ENCODE measurements around the gene PKD2L1. TPM values are rescaled to one million over a fixed set of nuclear protein-coding genes. Genes with fewer than 3 reads are reported as not detected.
"Not testable (repeated sequence)": the region's sequence is repeated elsewhere in the genome, so short reads cannot be mapped to it uniquely, and the experiment has no call there.

The PKD2L1 gene
- total and polyA plus RNA-seq, 2 donors (not counting 1 experiment from before 2014, with no cell fraction given) = 0.37 TPM; not detected in 1

- ChIA-PET CTCF (interaction anchor here (1.8 kb wide), 1 partner anchor 222 kb away, joined by 5 read pairs; the partner anchor contains the start of gene SEC31B), POLR2A (no interaction called here)
- Histone ChIP-seq H3K36me3 (replicated peaks in 1 of 2; ENCODE audit: control extremely low read depth in 1 of 2, control insufficient read depth in 1 of 2, extremely low read depth in 1 of 2, insufficient read depth in 2 of 2, low read length in 1 of 2) (no peaks in the 10 kb centered on the region), H3K4me1 (ENCODE audit: control insufficient read depth in 2 of 2, insufficient read depth in 2 of 2, low read length in 2 of 2) (peaks cover 10 to 12% of the 10 kb centered on the region in 2 donors), H3K4me2 (replicated peaks; ENCODE audit: low read depth, low read length, poor library complexity, severe bottlenecking) (no peak overlapping the region), H3K79me2 (ENCODE audit: control insufficient read depth, insufficient read depth, low read length) (no peaks in the 10 kb centered on the region), H4K20me1 (ENCODE audit: control insufficient read depth, insufficient read depth, low read length, poor library complexity, severe bottlenecking) (no peaks in the 10 kb centered on the region), H3K27ac (ENCODE audit: low read length in 2 of 2) (no peak overlapping the region), H3K9ac (ENCODE audit: low read length) (no peak overlapping the region), H3K9me3 (ENCODE audit: control extremely low read depth in 1 of 3, control insufficient read depth in 2 of 3, insufficient read depth in 1 of 3, low read length in 2 of 3) (no peaks in the 10 kb centered on the region), H3K27me3 (replicated peaks in 1 of 4; ENCODE audit: control extremely low read depth in 1 of 4, control insufficient read depth in 3 of 4, insufficient read depth in 4 of 4, low read length in 3 of 4) (peaks cover 0 to 19% (median 4%) of the 10 kb centered on the region in 4 experiments), H3K4me3 (ENCODE audit: control extremely low read depth in 1 of 5, extremely low read depth in 1 of 5, insufficient read depth in 1 of 5, low read depth in 2 of 5, low read length in 4 of 5) (no peak overlapping the region), H2AFZ (ENCODE audit: insufficient read depth, low read depth, low read length, poor library complexity, severe bottlenecking) (no peak overlapping the region)
- WGBS (ENCODE audit: insufficient coverage) = 85% methylated on average over 6 of the region's 9 CpGs
- Mint-ChIP-seq H3K4me1 (peaks cover 18% of the 10 kb centered on the region), H3K27ac (no peak overlapping the region), H3K9me3 (ENCODE audit: insufficient read depth) (no peaks in the 10 kb centered on the region), H3K4me3 (no peak overlapping the region), H3K27me3 (peaks cover 35% of the 10 kb centered on the region)
- ATAC-seq (ENCODE audit: low read depth) (no peak), DNase-seq (no peak)
- TF ChIP-seq CTCF (IDR thresholded peaks at IDR 0.05) = no peak
- TF ChIP-seq EZH2 (IDR thresholded peaks at IDR 0.05; ENCODE audit: borderline replicate concordance, insufficient read depth, low read depth, low read length, poor library complexity, severe bottlenecking) = no peak
- intact Hi-C loops (cut with micrococcal nuclease) = no loop called here
Measured at GRCh38 chr10:100297242-100297641, 32.8 kb downstream of the PKD2L1 start.

- TF ChIP-seq CTCF (IDR thresholded peaks at IDR 0.05) (no peak), EZH2 (IDR thresholded peaks at IDR 0.05; ENCODE audit: borderline replicate concordance, insufficient read depth, low read depth, low read length, poor library complexity, severe bottlenecking) (no peak)
- intact Hi-C loops (cut with micrococcal nuclease) = no loop called here
- Histone ChIP-seq H3K27me3 (replicated peaks in 1 of 4; ENCODE audit: control extremely low read depth in 1 of 4, control insufficient read depth in 3 of 4, insufficient read depth in 4 of 4, low read length in 3 of 4) (peaks cover 0 to 15% (median 4%) of the 10 kb centered on the region in 4 experiments), H2AFZ (ENCODE audit: insufficient read depth, low read depth, low read length, poor library complexity, severe bottlenecking) (no peak overlapping the region), H3K4me1 (ENCODE audit: control insufficient read depth in 2 of 2, insufficient read depth in 2 of 2, low read length in 2 of 2) (peaks cover 10 to 11% of the 10 kb centered on the region in 2 donors), H3K4me2 (replicated peaks; ENCODE audit: low read depth, low read length, poor library complexity, severe bottlenecking) (no peak overlapping the region), H3K9me3 (ENCODE audit: control extremely low read depth in 1 of 3, control insufficient read depth in 2 of 3, insufficient read depth in 1 of 3, low read length in 2 of 3) (no peaks in the 10 kb centered on the region), H3K4me3 (ENCODE audit: control extremely low read depth in 1 of 5, extremely low read depth in 1 of 5, insufficient read depth in 1 of 5, low read depth in 2 of 5, low read length in 4 of 5) (no peak overlapping the region), H3K9ac (ENCODE audit: low read length) (no peak overlapping the region), H3K36me3 (replicated peaks in 1 of 2; ENCODE audit: control extremely low read depth in 1 of 2, control insufficient read depth in 1 of 2, extremely low read depth in 1 of 2, insufficient read depth in 2 of 2, low read length in 1 of 2) (no peaks in the 10 kb centered on the region), H3K27ac (ENCODE audit: low read length in 2 of 2) (no peak overlapping the region), H3K79me2 (ENCODE audit: control insufficient read depth, insufficient read depth, low read length) (peaks cover 26% of the 10 kb centered on the region), H4K20me1 (ENCODE audit: control insufficient read depth, insufficient read depth, low read length, poor library complexity, severe bottlenecking) (no peaks in the 10 kb centered on the region)
- no peak overlapping the region for H3K4me3 Mint-ChIP-seq
- POLR2A ChIA-PET = interaction anchor here (0.6 kb wide), 1 partner anchor 54 kb away, joined by 4 read pairs; no protein-coding TSS in a partner anchor
- DNase-seq (no peak), ATAC-seq (ENCODE audit: low read depth) (no peak)
- H3K27me3 Mint-ChIP-seq = peaks cover 35% of the 10 kb centered on the region
- H3K4me1 Mint-ChIP-seq = peaks cover 18% of the 10 kb centered on the region
- H3K9me3 Mint-ChIP-seq (ENCODE audit: insufficient read depth) = no peaks in the 10 kb centered on the region
- CTCF ChIA-PET = no interaction called here
- no peak overlapping the region for H3K27ac Mint-ChIP-seq
Measured at GRCh38 chr10:100293066-100293465, 37.0 kb downstream of the PKD2L1 start.

- H3K27me3 ChIP-seq (replicated peaks in 1 of 4; ENCODE audit: control extremely low read depth in 1 of 4, control insufficient read depth in 3 of 4, insufficient read depth in 4 of 4, low read length in 3 of 4) = peaks cover 0 to 15% (median 4%) of the 10 kb centered on the region in 4 experiments
Measured at GRCh38 chr10:100292300-100292699, 37.7 kb downstream of the PKD2L1 start.

More at GRCh38 chr10:100292300-100292699, 37.7 kb downstream of the PKD2L1 start:
- H3K9me3 ChIP-seq (ENCODE audit: control extremely low read depth in 1 of 3, control insufficient read depth in 2 of 3, insufficient read depth in 1 of 3, low read length in 2 of 3); CTCF ChIA-PET; H3K4me3 Mint-ChIP-seq; H3K27ac ChIP-seq (ENCODE audit: low read length in 2 of 2); H4K20me1 ChIP-seq (ENCODE audit: control insufficient read depth, insufficient read depth, low read length, poor library complexity, severe bottlenecking); H2AFZ ChIP-seq (ENCODE audit: insufficient read depth, low read depth, low read length, poor library complexity, severe bottlenecking); H3K4me1 ChIP-seq (ENCODE audit: control insufficient read depth in 2 of 2, insufficient read depth in 2 of 2, low read length in 2 of 2); intact Hi-C loops (cut with micrococcal nuclease); DNase-seq; H3K36me3 ChIP-seq (replicated peaks in 1 of 2; ENCODE audit: control extremely low read depth in 1 of 2, control insufficient read depth in 1 of 2, extremely low read depth in 1 of 2, insufficient read depth in 2 of 2, low read length in 1 of 2); H3K9ac ChIP-seq (ENCODE audit: low read length); H3K9me3 Mint-ChIP-seq (ENCODE audit: insufficient read depth); ATAC-seq (ENCODE audit: low read depth); H3K4me3 ChIP-seq (ENCODE audit: control extremely low read depth in 1 of 5, extremely low read depth in 1 of 5, insufficient read depth in 1 of 5, low read depth in 2 of 5, low read length in 4 of 5); POLR2A ChIA-PET; H3K27ac Mint-ChIP-seq; H3K4me2 ChIP-seq (replicated peaks; ENCODE audit: low read depth, low read length, poor library complexity, severe bottlenecking): not testable (repeated sequence)
- peaks cover 33% of the 10 kb centered on the region for H3K79me2 ChIP-seq (ENCODE audit: control insufficient read depth, insufficient read depth, low read length)
- H3K4me1 Mint-ChIP-seq = peaks cover 14% of the 10 kb centered on the region
- peaks cover 35% of the 10 kb centered on the region for H3K27me3 Mint-ChIP-seq
- 87% methylated on average over 4 of the region's 4 CpGs for WGBS (ENCODE audit: insufficient coverage)

Measured in B cell (primary cell).